ENCODE results near the gene WDR88.
"Not testable (repeated sequence)": the region's sequence is repeated elsewhere in the genome, so short reads cannot be mapped to it uniquely, and the experiment has no call there.

Gene WDR88

GRCh38 chr19:33177417-33177979 lies 45.6 kb downstream of the WDR88 start:
- H3K4me3 ChIP-seq (ENCODE audit: low read length) = peak overlapping the region; percentile 91
- H3K9ac ChIP-seq (ENCODE audit: low read length) = peak overlapping the region; percentile 57
- peak overlapping the region; percentile 68 for H3K27ac ChIP-seq (ENCODE audit: low read length)
- H3K4me1 ChIP-seq (ENCODE audit: low read length) = peaks cover 11% of the 10 kb centered on the region; the same call in 1 of the 2 replicates
- peak overlapping the region; percentile 90 for H3K4me2 ChIP-seq (ENCODE audit: low read length)
- H3K79me2 ChIP-seq (ENCODE audit: low read length) = peaks cover 13% of the 10 kb centered on the region
- no peaks in the 10 kb centered on the region for H3K27me3 ChIP-seq (ENCODE audit: low read depth, low read length)
- peak overlapping the region; percentile 67 for H2AFZ ChIP-seq (ENCODE audit: low read depth, low read length)
- no peaks in the 10 kb centered on the region for H3K9me3 ChIP-seq (ENCODE audit: insufficient read depth, low read length)
- H3K36me3 ChIP-seq (replicated peaks; ENCODE audit: low read depth, low read length) = no peaks in the 10 kb centered on the region
- TF ChIP-seq EZH2phosphoT487 (IDR thresholded peaks at IDR 0.05; ENCODE audit: low read depth) (no peak), CTCF (IDR thresholded peaks at IDR 0.05; ENCODE audit: low read depth, low read length) (peak; percentile 60)
- H4K20me1 ChIP-seq (ENCODE audit: insufficient read depth, low read length) = no peaks in the 10 kb centered on the region

- Histone ChIP-seq H3K9ac (ENCODE audit: low read length) (no peak overlapping the region), H2AFZ (ENCODE audit: low read depth, low read length) (no peak overlapping the region), H3K36me3 (replicated peaks; ENCODE audit: low read depth, low read length) (no peaks in the 10 kb centered on the region), H3K4me1 (ENCODE audit: low read length) (no peaks in the 10 kb centered on the region), H3K4me3 (ENCODE audit: low read length) (no peak overlapping the region), H3K9me3 (ENCODE audit: insufficient read depth, low read length) (no peaks in the 10 kb centered on the region), H3K79me2 (ENCODE audit: low read length) (no peaks in the 10 kb centered on the region), H3K4me2 (ENCODE audit: low read length) (no peak overlapping the region), H3K27me3 (ENCODE audit: low read depth, low read length) (0 out of 2 replicates have a peak, but pooled peaks cover 3% of the 10 kb centered on the region), H3K27ac (ENCODE audit: low read length) (no peak overlapping the region), H4K20me1 (ENCODE audit: insufficient read depth, low read length) (no peaks in the 10 kb centered on the region)
- TF ChIP-seq CTCF (IDR thresholded peaks at IDR 0.05; ENCODE audit: low read depth, low read length) (no peak), EZH2phosphoT487 (IDR thresholded peaks at IDR 0.05; ENCODE audit: low read depth) (no peak)
These were observed 54.7 kb downstream of the WDR88 start for GRCh38 chr19:33186431-33187182.

- Histone ChIP-seq H2AFZ (ENCODE audit: low read depth, low read length) (no peak overlapping the region), H3K9me3 (ENCODE audit: insufficient read depth, low read length) (no peaks in the 10 kb centered on the region), H3K27ac (ENCODE audit: low read length) (no peak overlapping the region), H3K27me3 (ENCODE audit: low read depth, low read length) (0 out of 2 replicates have a peak, but pooled peaks cover 3% of the 10 kb centered on the region), H4K20me1 (ENCODE audit: insufficient read depth, low read length) (no peaks in the 10 kb centered on the region), H3K4me1 (ENCODE audit: low read length) (no peaks in the 10 kb centered on the region), H3K36me3 (replicated peaks; ENCODE audit: low read depth, low read length) (no peaks in the 10 kb centered on the region), H3K79me2 (ENCODE audit: low read length) (no peaks in the 10 kb centered on the region), H3K9ac (ENCODE audit: low read length) (no peak overlapping the region), H3K4me2 (ENCODE audit: low read length) (no peak overlapping the region), H3K4me3 (ENCODE audit: low read length) (no peak overlapping the region)
- no peak for TF ChIP-seq CTCF (IDR thresholded peaks at IDR 0.05; ENCODE audit: low read depth, low read length)
These were observed 55.2 kb downstream of the WDR88 start for GRCh38 chr19:33187183-33187540.

- Histone ChIP-seq H3K9me3 (ENCODE audit: insufficient read depth, low read length) (no peaks in the 10 kb centered on the region), H3K27ac (ENCODE audit: low read length) (no peak overlapping the region), H3K79me2 (ENCODE audit: low read length) (no peaks in the 10 kb centered on the region), H3K4me3 (ENCODE audit: low read length) (no peak overlapping the region), H3K4me1 (ENCODE audit: low read length) (no peaks in the 10 kb centered on the region), H3K27me3 (ENCODE audit: low read depth, low read length) (0 out of 2 replicates have a peak, but pooled peaks cover 3% of the 10 kb centered on the region), H3K36me3 (replicated peaks; ENCODE audit: low read depth, low read length) (no peaks in the 10 kb centered on the region), H3K9ac (ENCODE audit: low read length) (no peak overlapping the region), H4K20me1 (ENCODE audit: insufficient read depth, low read length) (no peaks in the 10 kb centered on the region), H3K4me2 (ENCODE audit: low read length) (no peak overlapping the region), H2AFZ (ENCODE audit: low read depth, low read length) (no peak overlapping the region)
- no peak for TF ChIP-seq CTCF (IDR thresholded peaks at IDR 0.05; ENCODE audit: low read depth, low read length)
- no peak for TF ChIP-seq EZH2phosphoT487 (IDR thresholded peaks at IDR 0.05; ENCODE audit: low read depth)
These were observed 57.5 kb downstream of the WDR88 start for GRCh38 chr19:33189453-33189852.

GRCh38 chr19:33191092-33191491 lies 59.2 kb downstream of the WDR88 start:
- H3K4me2 ChIP-seq (ENCODE audit: low read length); H3K4me1 ChIP-seq (ENCODE audit: low read length); H3K9ac ChIP-seq (ENCODE audit: low read length); H3K79me2 ChIP-seq (ENCODE audit: low read length); H2AFZ ChIP-seq (ENCODE audit: low read depth, low read length); H3K27ac ChIP-seq (ENCODE audit: low read length); H3K27me3 ChIP-seq (ENCODE audit: low read depth, low read length); H3K4me3 ChIP-seq (ENCODE audit: low read length); H3K36me3 ChIP-seq (replicated peaks; ENCODE audit: low read depth, low read length); H3K9me3 ChIP-seq (ENCODE audit: insufficient read depth, low read length); H4K20me1 ChIP-seq (ENCODE audit: insufficient read depth, low read length): not testable (repeated sequence)
